Gastrocnemius medialis (tissue), 4 donors: ENCODE results near the gene PIP4K2B. TPM values are rescaled to one million over a fixed set of nuclear protein-coding genes. Genes with fewer than 3 reads are reported as not detected.
A peak's percentile ranks its signal among the peaks of the same experiment; 100 is the strongest.

Experiments
- ATAC-seq, 2 donors: fragments of 150-250 bp; one replicate each; pipeline ENCODE4 v1.9.1; 2016
- DNase-seq, 2 donors: peaks; one replicate each; pipeline ENCODE4 v3.0.0-alpha.2; 2019
- H3K27ac ChIP-seq, 4 donors: fragments of 200-600 bp; sonication (generic); 1 replicate in 1 of 4; 2 replicates in 3 of 4; pipeline ENCODE4 v1.5.1; 2016 to 2018; ENCODE audit warnings: mild to moderate bottlenecking in 2 of 4, moderate library complexity in 1 of 4
- H3K27me3 ChIP-seq, 3 donors: fragments of 200-600 bp; sonication (generic) in 2 of 3; 1 replicate in 1 of 3; 2 replicates in 2 of 3; pipeline versions ENCODE4 v1.5.1 to v1.6.0; 2016 to 2019; ENCODE audit warnings: mild to moderate bottlenecking in 1 of 3, moderate library complexity in 1 of 3
- H3K36me3 ChIP-seq, 2 donors: fragments of 200-600 bp; sonication (generic) in 1 of 2; one replicate each; pipeline ENCODE4 v1.5.1; 2017 to 2018
- H3K4me1 ChIP-seq, 2 donors: fragments of 200-600 bp; sonication (generic) in 1 of 2; one replicate each; pipeline ENCODE4 v1.5.1; 2016 to 2017; ENCODE audit warnings: mild to moderate bottlenecking in 2 of 2
- H3K4me3 ChIP-seq, 4 donors: fragments of 200-600 bp; sonication (generic) in 3 of 4; 1 replicate in 1 of 4; 2 replicates in 3 of 4; pipeline ENCODE4 v1.5.1; 2016 to 2019; ENCODE audit warnings: mild to moderate bottlenecking in 2 of 4
- H3K9me3 ChIP-seq, 3 donors: fragments of 200-600 bp; sonication (generic) in 2 of 3; 1 replicate in 1 of 3; 2 replicates in 2 of 3; pipeline ENCODE4 v1.5.1; 2016 to 2019
- POLR2A ChIP-seq, 2 donors: fragments of 450-650 bp; IDR thresholded peaks; one replicate each; pipeline ENCODE4 v1.6.1; 2017; ENCODE audit warnings: antibody characterized with exemption in 2 of 2, mild to moderate bottlenecking in 2 of 2, moderate library complexity in 2 of 2
- in situ Hi-C, 4 donors: fragments of 200-750 bp; cut with MboI; loops; one replicate each; pipeline versions ENCODE4 v1.15.0 to v1.8.0; 2017; ENCODE audit warnings: low sequenced_read_pairs in 4 of 4
- intact Hi-C: fragments of 100-400 bp; cut with DNase I; formaldehyde crosslinking; loops from one replicate; pipeline ENCODE4 v1.15.1; 2023; ENCODE audit warnings: low total_unique reads
- total RNA-seq, 4 donors: library from RNA; depleted of rRNA; stranded (reverse); fragments of >200 nt; gene quantifications; one replicate each; pipeline versions ENCODE4 v1.1.0 to v1.2.3, GENCODE V29; 2016
- TF ChIP-seq, protein P1 (sequence below), 5 experiments: fragments of 450-650 bp in 3 of 5; fragments of 200-600 bp in 2 of 5; sonication (generic) in 2 of 5; IDR thresholded peaks in 4 of 5; conservative IDR thresholded peaks in 1 of 5; 1 replicate in 4 of 5; 2 replicates in 1 of 5; pipeline ENCODE4 v1.5.1; 2016 to 2019; ENCODE audit warnings: antibody characterized with exemption in 5 of 5, mild to moderate bottlenecking in 3 of 5, moderate library complexity in 3 of 5

PIP4K2B gene
- total RNA-seq, 4 donors from 2014 or later: 57.2 to 97.0 (median 76.8) TPM

DNA sequence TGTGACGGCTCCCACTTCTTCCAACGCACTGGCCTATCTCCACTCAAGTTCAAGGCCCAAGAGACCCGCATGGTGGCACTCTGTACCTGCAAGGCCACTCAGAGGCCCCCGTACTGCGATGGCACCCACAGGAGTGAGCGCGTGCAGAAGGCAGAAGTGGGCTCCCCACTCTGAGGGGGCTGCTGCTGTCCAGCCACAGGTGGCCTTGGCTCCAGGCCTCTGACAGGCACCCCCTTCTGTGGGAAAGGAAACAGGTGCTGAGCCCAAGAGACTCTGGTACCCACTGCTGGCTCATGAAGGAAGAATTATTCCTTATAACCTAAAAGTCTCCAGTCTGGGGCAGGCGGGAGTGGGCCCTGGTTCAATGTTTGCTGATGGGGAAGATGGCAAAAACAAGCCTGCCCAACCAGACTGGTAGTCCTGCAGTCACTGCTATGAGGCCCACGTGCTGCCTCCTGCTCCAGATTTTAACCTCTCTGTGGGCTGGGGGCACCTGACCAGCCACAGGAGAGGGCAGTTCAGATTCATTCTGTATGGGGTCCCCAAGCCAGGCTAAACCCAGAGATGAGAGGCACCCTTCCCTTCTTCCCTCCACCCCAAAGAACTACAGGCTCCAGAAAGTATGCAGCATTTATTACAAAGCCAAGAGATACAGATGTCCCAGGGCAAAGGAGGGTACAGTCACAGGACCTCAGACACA lies 65.9 kb downstream of the PIP4K2B start:
- ATAC-seq (no peak), DNase-seq (no peak)
- Histone ChIP-seq H3K4me1 (peaks cover 25 to 32% of the 10 kb centered on the region in 2 donors), H3K9me3 (no peaks in the 10 kb centered on the region), H3K36me3 (peaks cover 0 to 9% of the 10 kb centered on the region in 2 donors), H3K27ac (no peak overlapping the region), H3K27me3 (no peaks in the 10 kb centered on the region), H3K4me3 (no peak overlapping the region)
- in situ Hi-C loops: loop anchor here in 3 of 4 donors (5.0 kb wide), 1 partner anchor 56 kb away; no protein-coding TSS in a partner anchor
- intact Hi-C loops: no loop called here
- TF ChIP-seq, protein P1, sequence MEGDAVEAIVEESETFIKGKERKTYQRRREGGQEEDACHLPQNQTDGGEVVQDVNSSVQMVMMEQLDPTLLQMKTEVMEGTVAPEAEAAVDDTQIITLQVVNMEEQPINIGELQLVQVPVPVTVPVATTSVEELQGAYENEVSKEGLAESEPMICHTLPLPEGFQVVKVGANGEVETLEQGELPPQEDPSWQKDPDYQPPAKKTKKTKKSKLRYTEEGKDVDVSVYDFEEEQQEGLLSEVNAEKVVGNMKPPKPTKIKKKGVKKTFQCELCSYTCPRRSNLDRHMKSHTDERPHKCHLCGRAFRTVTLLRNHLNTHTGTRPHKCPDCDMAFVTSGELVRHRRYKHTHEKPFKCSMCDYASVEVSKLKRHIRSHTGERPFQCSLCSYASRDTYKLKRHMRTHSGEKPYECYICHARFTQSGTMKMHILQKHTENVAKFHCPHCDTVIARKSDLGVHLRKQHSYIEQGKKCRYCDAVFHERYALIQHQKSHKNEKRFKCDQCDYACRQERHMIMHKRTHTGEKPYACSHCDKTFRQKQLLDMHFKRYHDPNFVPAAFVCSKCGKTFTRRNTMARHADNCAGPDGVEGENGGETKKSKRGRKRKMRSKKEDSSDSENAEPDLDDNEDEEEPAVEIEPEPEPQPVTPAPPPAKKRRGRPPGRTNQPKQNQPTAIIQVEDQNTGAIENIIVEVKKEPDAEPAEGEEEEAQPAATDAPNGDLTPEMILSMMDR (IDR thresholded peaks at IDR 0.05 in 4 of 5, conservative IDR thresholded peaks at IDR 0.05 in 1 of 5): no peak
- no peak for TF ChIP-seq POLR2A (IDR thresholded peaks at IDR 0.05)

DNA sequence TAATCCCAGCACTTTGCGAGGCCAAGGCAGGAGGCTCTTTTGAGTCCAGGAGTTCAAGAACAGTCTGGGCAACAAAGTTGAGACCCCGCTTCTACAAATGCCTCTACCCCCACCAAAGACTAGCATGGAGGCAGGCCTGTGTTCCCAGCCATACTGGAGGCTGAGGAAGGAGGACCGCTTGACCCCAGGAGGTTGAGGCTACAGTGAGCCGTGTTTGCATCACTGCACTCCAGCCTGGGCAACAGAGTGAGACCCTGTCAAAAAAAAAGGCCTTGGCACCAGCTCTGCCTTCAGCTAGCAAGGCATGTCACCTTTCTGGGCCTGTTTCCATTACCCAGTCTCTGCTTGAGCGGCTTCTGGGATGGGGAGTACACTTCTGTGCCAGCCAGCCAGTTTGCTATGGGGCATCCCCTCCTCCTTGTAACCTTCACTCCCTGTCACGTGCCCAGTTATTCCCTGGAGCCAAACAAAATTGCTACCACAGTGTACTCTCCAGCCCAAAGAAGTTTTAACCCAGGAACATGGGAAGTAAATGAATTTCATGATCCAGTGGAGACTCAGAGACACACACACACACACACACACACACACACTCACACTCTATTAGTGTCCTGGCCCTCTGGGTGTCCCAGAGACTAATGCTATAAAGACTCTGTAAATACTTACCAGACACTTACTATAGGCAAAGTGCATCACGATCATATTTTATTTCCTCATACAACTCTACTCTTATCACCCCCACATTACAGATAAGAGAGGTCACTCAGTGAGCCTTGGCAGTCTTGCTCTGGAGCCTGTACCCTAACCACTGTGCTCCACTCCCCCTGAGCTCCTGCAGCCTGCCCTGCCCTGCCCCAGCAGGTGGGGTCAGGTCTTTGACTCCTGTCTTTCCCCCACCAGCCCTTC lies 66.7 kb downstream of the PIP4K2B start:
- TF ChIP-seq, protein P1 (IDR thresholded peaks at IDR 0.05 in 4 of 5, conservative IDR thresholded peaks at IDR 0.05 in 1 of 5): no peak
- no peak for TF ChIP-seq POLR2A (IDR thresholded peaks at IDR 0.05)
- Histone ChIP-seq H3K27me3 (no peaks in the 10 kb centered on the region), H3K4me1 (peaks cover 25 to 32% of the 10 kb centered on the region in 2 donors), H3K4me3 (no peak overlapping the region), H3K27ac (peak overlapping the region in 3 of 4 donors; percentile 20 to 95 (median 32)), H3K9me3 (no peaks in the 10 kb centered on the region), H3K36me3 (peaks cover 0 to 9% of the 10 kb centered on the region in 2 donors)
- intact Hi-C loops (no loop called here), in situ Hi-C loops (loop anchor here in 3 of 4 donors (5.0 kb wide), 1 partner anchor 55 kb away; no protein-coding TSS in a partner anchor)
- ATAC-seq (no peak), DNase-seq (no peak)

DNA sequence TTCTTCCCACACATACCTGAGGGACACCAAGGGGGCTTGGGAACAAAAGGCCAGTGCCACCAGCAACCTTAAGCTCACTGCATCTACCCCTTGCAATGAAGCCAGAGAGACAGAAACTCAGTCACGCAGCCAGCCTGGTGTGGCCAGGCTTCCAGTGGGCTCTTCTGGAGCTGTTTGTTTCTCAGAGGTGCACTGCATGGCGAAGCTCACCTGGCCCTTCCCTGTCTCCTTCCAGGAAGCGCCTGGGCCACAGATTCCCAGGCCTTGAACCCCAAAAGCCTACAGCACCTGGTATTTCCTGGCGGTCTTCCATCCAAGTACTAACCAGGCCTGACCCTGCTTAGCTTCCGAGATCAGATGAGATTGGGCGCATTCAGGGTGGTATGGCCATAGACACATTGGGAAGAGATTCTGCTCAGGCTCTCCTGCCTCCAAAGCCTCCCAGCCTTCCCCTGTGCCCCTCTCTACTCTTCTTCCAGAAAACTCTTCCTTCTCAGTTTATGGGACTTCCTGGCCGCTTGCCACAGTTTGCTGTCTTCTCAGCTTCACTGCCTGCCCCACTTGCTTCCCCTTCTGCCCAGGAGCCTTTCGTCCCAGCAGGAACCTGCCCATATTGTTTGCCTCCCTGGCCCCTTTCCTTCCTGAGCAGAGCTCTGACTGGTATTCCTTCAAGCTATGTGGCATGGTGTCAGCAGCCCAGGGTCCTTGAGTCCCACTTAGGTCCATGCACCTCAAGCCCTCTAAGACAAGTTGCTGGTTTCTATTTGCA lies 67.6 kb downstream of the PIP4K2B start:
- no peak for ATAC-seq
- Histone ChIP-seq H3K36me3 (peaks cover 0 to 9% of the 10 kb centered on the region in 2 donors), H3K9me3 (no peaks in the 10 kb centered on the region), H3K27me3 (no peaks in the 10 kb centered on the region), H3K27ac (peak overlapping the region; percentile 88 to 95 (median 90)), H3K4me1 (peaks cover 25 to 32% of the 10 kb centered on the region in 2 donors), H3K4me3 (peak overlapping the region in 2 of 4 donors; percentile 94 to 96)
- intact Hi-C loops (no loop called here), in situ Hi-C loops (loop anchor here in 3 of 4 donors (5.0 kb wide), 1 partner anchor 54 kb away; no protein-coding TSS in a partner anchor)
- TF ChIP-seq, protein P1 (IDR thresholded peaks at IDR 0.05 in 4 of 5, conservative IDR thresholded peaks at IDR 0.05 in 1 of 5): no peak
- no peak for TF ChIP-seq POLR2A (IDR thresholded peaks at IDR 0.05)
- no peak for DNase-seq
